ENCODE data around the gene LMCD1.
"Not testable (repeated sequence)": the region's sequence is repeated elsewhere in the genome, so short reads cannot be mapped to it uniquely, and the experiment has no call there.

The LMCD1 gene

GRCh38 chr3:8560366-8561007 lies 58.9 kb downstream of the LMCD1 start:
- no peak for DNase-seq (ENCODE audit: low read depth)

GRCh38 chr3:8561370-8561769 lies 59.7 kb downstream of the LMCD1 start:
- DNase-seq (ENCODE audit: low read depth), result no peak

- no peak for DNase-seq (ENCODE audit: low read depth)
Measured at GRCh38 chr3:8562081-8562595, 60.5 kb downstream of the LMCD1 start.

GRCh38 chr3:8563146-8563545 lies 61.5 kb downstream of the LMCD1 start:
- DNase-seq (ENCODE audit: low read depth), result no peak

DNA sequence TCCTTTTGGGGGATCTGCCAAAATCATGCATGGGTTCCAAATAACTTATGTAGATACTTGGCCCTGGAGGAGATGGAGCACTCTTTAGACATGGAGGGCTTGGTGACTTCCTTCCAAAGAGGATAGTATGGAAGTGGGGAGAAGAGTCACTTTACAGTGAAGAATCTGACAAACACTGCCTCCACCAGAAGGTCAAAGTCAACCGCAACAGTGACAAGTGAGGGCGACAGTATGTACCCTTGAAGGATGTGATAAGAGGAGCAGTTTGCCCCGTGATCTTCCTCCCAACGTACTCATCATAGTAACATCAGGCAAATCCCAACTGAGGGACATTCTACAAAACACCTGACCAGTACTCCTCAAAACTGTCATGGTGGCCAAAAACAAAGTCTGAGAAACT lies 62.0 kb downstream of the LMCD1 start:
- DNase-seq (ENCODE audit: low read depth), result no peak

GRCh38 chr3:8565376-8565775 lies 63.8 kb downstream of the LMCD1 start:
- no peak for DNase-seq (ENCODE audit: low read depth)

DNA sequence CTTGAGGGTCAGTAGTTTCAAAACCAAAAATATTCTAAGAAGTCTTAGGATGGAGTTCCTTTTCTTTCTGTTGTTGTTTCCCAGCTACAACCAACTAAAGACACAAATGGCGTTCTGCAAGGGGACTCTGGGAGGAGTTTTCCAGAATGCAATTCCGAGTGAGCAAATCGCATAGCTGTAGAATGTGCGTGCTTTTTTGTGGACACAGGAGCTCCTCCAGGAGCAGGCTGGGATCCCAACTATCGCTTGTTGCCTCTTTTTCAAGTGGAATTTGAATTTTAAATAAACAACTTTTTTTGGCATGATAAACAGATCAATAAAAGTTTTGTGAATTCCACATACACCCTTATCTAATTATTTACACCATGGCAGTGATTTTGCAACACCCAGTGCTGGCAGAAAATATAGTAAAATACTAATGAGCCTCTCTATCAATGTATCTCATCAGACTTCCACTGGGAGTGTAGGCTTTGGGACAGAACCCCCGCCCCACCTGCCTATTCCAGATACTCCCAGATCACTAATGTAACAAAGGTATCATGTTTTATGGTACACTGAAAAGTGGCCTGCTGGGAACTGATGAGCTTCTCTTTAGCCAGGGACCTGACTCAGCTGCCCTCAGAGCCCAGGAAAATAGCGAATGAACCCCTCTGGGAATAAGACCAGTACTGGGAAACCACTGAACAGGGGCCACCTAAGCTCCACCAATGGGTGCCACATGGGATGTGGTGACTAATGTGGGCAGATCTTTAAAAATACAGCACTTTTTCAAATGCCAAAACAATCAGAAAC lies 66.4 kb downstream of the LMCD1 start:
- no peak for DNase-seq (ENCODE audit: low read depth)

DNA sequence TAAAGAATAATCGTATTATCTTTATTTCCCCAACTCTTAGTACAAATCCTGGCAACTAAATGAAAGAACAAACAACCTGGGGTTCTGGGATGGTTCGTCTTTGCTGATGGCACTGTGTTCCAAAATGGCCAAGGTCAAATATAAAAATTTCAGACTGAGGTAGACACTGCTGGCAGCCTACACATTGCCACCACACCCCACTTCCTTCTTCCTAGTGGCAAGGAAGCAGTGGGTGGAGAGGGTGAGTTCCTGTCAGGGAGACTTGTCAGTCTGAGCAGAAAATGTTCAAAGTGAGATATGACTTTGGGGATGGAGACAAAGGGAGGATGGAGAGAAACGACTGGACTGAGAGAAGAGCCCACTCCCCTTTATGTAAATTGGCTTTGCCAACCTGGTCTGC lies 69.6 kb downstream of the LMCD1 start:
- no peak for DNase-seq (ENCODE audit: low read depth)

- no peak for DNase-seq (ENCODE audit: low read depth)
Measured at GRCh38 chr3:8573342-8573926, 71.8 kb downstream of the LMCD1 start.

DNA sequence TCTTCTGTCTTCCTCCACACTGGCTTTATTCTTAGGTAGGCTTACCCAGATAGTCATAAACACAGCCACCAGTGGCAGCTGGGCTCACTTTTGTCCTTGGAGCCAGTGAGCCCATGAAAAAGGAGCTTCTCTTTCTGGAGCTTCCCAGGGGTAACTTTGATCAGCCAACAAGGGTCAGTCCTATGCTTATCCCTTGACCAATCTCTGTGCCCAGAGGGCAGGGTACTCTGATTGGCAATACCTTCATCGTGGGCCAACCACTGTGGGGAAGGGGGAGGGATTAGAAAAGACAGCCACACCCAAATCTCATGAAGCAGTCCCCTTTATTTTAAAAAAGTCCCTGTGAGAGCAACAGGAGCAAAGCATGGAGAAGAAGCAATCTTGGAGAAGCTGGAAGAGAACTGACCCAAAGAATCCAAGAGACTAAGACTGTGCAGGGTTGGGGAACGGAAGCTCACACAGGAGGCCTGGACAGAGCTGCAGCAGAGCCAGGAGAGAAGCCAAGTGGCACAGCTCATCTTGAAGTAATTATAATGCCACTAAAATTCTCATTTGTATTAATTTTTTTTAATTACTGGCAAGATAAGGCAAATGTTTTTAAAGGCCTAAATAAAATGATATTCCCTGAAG lies 72.5 kb downstream of the LMCD1 start:
- DNase-seq (ENCODE audit: low read depth), result no peak

GRCh38 chr3:8574670-8575322 lies 73.2 kb downstream of the LMCD1 start:
- no peak for DNase-seq (ENCODE audit: low read depth)

DNA sequence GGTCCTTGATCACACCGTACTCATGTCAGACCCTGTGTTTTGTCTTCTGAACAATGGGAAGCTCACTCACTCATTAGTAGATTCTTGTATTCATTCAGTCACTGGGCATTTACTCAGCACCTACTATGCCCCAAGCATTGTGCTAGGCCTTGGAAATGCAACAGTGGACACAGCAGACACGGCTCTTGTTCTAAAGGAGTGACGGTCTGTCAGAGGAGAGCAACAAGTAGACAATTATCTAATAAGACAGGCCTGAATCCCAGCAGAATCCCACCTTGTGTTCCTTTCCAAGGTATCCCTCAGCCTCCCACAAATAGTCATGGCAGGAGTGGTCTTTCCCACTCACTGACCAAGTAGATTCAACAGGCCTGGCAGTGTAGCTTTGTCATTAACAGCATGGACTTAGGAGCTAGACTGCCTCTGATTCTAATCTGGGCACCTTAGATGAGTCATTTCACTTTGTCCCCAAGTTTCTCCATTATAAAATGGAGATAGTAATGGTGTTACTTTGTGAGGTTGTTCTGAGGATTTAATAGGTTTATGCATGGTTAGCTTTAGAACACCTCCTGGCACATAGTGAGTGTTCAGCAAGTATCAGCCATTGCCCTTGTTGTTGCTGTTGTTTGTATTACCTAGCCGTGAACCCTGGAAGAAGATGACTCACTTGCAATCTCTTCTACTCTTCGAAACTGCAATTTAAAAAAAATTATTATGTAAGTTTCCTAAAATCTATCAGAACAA lies 73.9 kb downstream of the LMCD1 start:
- DNase-seq (ENCODE audit: low read depth), result no peak

DNA sequence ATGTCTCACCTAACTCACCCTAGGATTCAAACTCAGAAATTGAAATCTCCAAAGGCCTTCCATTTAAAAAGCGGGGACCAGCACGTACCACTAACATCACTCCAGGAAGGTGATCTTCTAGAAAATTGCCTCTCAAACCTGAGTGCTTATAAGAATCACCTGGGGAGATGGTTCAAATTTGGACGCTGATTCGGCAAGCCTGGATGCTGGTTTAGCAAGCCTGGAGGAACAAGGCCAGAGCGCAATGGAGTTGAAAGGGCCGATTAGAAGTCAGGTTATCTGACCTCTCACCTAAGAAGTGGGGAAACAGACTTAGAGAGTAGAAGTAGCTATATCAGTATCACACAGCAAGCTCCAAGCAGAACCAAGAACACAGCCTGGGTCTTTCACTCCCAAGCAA lies 74.8 kb downstream of the LMCD1 start:
- no peak for DNase-seq (ENCODE audit: low read depth)

DNA sequence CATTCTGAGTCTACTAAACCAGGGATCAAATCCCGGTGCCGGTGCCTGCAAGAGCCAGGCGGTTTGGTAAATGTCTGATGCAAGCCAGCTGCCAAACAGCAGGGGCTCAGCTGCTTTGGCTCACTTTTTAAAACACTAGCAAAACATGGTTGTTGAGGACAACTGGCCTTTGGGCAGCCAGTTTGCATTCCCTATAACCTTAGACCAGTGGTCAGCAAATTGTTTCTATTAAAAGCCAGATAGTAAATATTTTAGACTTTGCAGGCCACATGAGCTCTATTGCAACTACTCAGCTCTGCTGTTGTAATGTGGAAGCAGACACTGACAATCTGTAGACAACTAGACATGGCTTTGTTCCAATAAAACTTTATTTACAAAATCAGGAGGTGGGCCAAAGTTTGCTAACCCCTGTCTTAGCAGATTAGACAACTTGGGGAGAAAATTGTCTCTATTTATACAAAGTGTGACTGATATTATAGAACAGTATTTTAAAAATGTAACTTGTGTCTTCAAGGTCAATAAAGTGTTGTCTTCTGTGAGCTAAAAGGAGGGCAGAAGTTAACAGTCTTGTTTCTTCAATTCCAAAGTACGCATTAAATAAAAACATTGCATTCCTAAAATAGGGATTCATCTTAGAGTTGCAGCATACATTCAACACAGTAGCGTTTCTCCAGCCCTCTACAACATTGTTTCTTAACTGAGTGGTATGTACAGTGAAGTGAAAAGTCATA lies 75.4 kb downstream of the LMCD1 start:
- DNase-seq (ENCODE audit: low read depth), result no peak

GRCh38 chr3:8578282-8578681 lies 76.7 kb downstream of the LMCD1 start:
- no peak for DNase-seq (ENCODE audit: low read depth)

DNA sequence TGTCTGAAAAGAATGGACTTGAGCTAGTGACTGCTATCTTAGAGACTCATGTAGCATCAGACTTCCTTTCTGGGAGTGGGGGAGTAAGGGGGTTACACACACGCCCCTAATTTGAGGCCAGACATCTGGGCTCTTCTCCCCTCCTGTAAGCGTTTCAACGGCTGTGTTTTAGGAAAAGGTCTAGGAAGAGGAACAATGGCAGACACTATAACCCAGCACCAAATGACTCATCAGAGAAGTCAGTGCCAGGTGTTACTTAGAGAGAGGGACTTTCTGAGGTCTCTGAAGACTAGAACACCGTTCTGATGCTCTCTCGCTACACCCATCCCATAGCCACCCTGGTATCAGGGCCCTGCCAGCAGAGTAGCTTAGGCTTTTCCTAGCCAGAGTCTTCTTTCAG lies 77.5 kb downstream of the LMCD1 start:
- DNase-seq (ENCODE audit: low read depth), result no peak

- no peak for DNase-seq (ENCODE audit: low read depth)
Measured at GRCh38 chr3:8579943-8580342, 78.3 kb downstream of the LMCD1 start.

GRCh38 chr3:8580434-8580833 lies 78.8 kb downstream of the LMCD1 start:
- DNase-seq (ENCODE audit: low read depth), result not testable (repeated sequence)

DNA sequence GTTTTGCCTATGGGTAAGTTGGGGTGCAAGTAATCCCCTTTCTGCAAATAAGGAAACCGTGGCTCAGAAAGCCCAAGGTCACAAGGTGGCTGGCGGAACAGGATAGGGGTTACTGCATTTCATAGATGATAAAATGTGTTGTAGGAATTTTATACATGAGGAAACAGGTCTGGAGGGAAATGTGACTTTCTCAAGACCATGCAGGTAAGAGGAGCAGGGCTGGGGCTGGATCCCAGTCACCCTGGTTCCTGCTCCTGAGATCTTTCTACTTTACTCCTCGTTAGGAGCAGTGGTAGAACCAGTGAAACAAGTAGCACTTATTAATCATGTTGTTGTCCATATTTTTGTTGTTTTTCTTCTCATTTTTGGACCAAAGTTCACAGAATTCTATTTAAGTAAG lies 79.8 kb downstream of the LMCD1 start:
- no peak for DNase-seq (ENCODE audit: low read depth)

GRCh38 chr3:8581806-8582445 lies 80.3 kb downstream of the LMCD1 start:
- no peak for DNase-seq (ENCODE audit: low read depth)

Data from GM04503 (cell line).